ENCODE results near the gene ARHGEF7.

DNA sequence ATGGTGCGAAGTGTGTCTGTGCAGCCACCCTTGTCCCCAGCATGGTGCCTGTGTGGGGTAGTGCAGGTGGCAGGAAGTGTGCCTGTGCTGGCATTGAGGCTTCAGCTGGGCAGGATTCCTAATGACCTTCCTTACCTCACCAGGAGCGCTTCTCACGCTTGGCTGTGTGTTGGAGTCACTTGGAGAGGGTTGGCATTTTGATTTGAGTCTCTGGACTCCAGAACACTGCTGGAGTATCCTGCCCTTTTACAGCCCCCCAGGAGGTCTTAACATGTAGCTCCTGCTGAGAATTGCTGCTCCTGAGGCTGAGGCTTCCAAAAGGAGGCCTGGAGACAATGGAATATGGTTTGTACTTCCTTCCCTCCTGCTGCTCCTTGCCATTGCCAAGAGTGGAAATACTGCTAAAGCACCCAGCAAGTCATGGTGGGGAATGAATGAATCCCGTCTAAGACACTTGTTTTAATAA lies 87.1 kb downstream of the ARHGEF7 start:
- TF ChIP-seq POLR2A (IDR thresholded peaks at IDR 0.05) (no peak), POLR2AphosphoS5 (IDR thresholded peaks at IDR 0.05) (no peak), EP300 (IDR thresholded peaks at IDR 0.05) (no peak)
- TF ChIP-seq, protein P1, sequence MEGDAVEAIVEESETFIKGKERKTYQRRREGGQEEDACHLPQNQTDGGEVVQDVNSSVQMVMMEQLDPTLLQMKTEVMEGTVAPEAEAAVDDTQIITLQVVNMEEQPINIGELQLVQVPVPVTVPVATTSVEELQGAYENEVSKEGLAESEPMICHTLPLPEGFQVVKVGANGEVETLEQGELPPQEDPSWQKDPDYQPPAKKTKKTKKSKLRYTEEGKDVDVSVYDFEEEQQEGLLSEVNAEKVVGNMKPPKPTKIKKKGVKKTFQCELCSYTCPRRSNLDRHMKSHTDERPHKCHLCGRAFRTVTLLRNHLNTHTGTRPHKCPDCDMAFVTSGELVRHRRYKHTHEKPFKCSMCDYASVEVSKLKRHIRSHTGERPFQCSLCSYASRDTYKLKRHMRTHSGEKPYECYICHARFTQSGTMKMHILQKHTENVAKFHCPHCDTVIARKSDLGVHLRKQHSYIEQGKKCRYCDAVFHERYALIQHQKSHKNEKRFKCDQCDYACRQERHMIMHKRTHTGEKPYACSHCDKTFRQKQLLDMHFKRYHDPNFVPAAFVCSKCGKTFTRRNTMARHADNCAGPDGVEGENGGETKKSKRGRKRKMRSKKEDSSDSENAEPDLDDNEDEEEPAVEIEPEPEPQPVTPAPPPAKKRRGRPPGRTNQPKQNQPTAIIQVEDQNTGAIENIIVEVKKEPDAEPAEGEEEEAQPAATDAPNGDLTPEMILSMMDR (IDR thresholded peaks at IDR 0.05) = no peak

Data from stomach (tissue), 4 donors.